Subcutaneous abdominal adipose tissue (tissue), 5 donors: ENCODE measurements around the gene KRTAP16-1.

ENCODE experiments used
- H3K27ac ChIP-seq: one replicate; pipeline ENCODE4 v1.7.0; 2013; ENCODE audit warnings: low read depth, mild to moderate bottlenecking, inconsistent platforms, low read length, moderate library complexity
- H3K27me3 ChIP-seq, 5 donors: one replicate each; pipeline ENCODE4 v1.7.0; 2013; ENCODE audit warnings: low read length in 5 of 5, inconsistent platforms in 1 of 5; ENCODE audit not compliant: control insufficient read depth in 5 of 5, insufficient read depth in 4 of 5
- H3K36me3 ChIP-seq, 5 donors: one replicate each; pipeline ENCODE4 v1.7.0; 2013; ENCODE audit warnings: low read length in 5 of 5; ENCODE audit not compliant: control insufficient read depth in 5 of 5, insufficient read depth in 5 of 5
- H3K4me1 ChIP-seq, 5 donors: one replicate each; pipeline ENCODE4 v1.7.0; 2013; ENCODE audit warnings: low read length in 5 of 5, mild to moderate bottlenecking in 3 of 5, moderate library complexity in 1 of 5; ENCODE audit not compliant: control insufficient read depth in 5 of 5, insufficient read depth in 5 of 5
- H3K4me3 ChIP-seq, 5 donors: one replicate each; pipeline ENCODE4 v1.7.0; 2013; ENCODE audit warnings: low read length in 5 of 5, low read depth in 1 of 5
- H3K9ac ChIP-seq, 5 donors: one replicate each; pipeline ENCODE4 v1.7.0; 2013; ENCODE audit warnings: low read length in 5 of 5, mild to moderate bottlenecking in 4 of 5, moderate library complexity in 3 of 5
- H3K9me3 ChIP-seq, 5 donors: one replicate each; pipeline ENCODE4 v1.7.0; 2013; ENCODE audit warnings: low read length in 5 of 5; ENCODE audit not compliant: control insufficient read depth in 5 of 5
- donor health status: healthy.
- donor health status: healthy.
- donor health status: healthy.
- donor health status: healthy.
- donor health status: healthy.

The KRTAP16-1 gene

GRCh38 chr17:41340934-41341861 is 32.1 kb upstream of the KRTAP16-1 start:
- peaks cover 0 to 18% (median 4%) of the 10 kb centered on the region in 5 donors for H3K4me1 ChIP-seq
- H3K27ac ChIP-seq = no peak overlapping the region

GRCh38 chr17:41340494-41340893 is 31.4 kb upstream of the KRTAP16-1 start:
- Histone ChIP-seq H3K9ac (no peak overlapping the region), H3K27ac (no peak overlapping the region), H3K9me3 (peaks cover 0 to 22% (median 12%) of the 10 kb centered on the region in 5 donors), H3K27me3 (peaks cover 0 to 2% (median 0%) of the 10 kb centered on the region in 5 donors), H3K36me3 (no peaks in the 10 kb centered on the region), H3K4me1 (peaks cover 0 to 18% (median 4%) of the 10 kb centered on the region in 5 donors), H3K4me3 (no peak overlapping the region)

More at GRCh38 chr17:41340934-41341861, 32.1 kb upstream of the KRTAP16-1 start:
- H3K9me3 ChIP-seq = peaks cover 0 to 22% (median 12%) of the 10 kb centered on the region in 5 donors
- no peaks in the 10 kb centered on the region for H3K36me3 ChIP-seq
- no peak overlapping the region for H3K9ac ChIP-seq
- no peak overlapping the region for H3K4me3 ChIP-seq
- H3K27me3 ChIP-seq = peaks cover 0 to 2% (median 0%) of the 10 kb centered on the region in 5 donors

- no peaks in the 10 kb centered on the region for H3K36me3 ChIP-seq
- peaks cover 0 to 22% (median 12%) of the 10 kb centered on the region in 5 donors for H3K9me3 ChIP-seq
- H3K27ac ChIP-seq = no peak overlapping the region
These were observed 30.6 kb upstream of the KRTAP16-1 start for GRCh38 chr17:41339571-41340172.

GRCh38 chr17:41338961-41339485 is 29.9 kb upstream of the KRTAP16-1 start:
- H3K9ac ChIP-seq = no peak overlapping the region
- peaks cover 0 to 18% (median 4%) of the 10 kb centered on the region in 5 donors for H3K4me1 ChIP-seq
- H3K9me3 ChIP-seq = peaks cover 0 to 22% (median 12%) of the 10 kb centered on the region in 5 donors
- no peaks in the 10 kb centered on the region for H3K36me3 ChIP-seq
- peaks cover 0 to 4% (median 0%) of the 10 kb centered on the region in 5 donors for H3K27me3 ChIP-seq
- no peak overlapping the region for H3K27ac ChIP-seq
- no peak overlapping the region for H3K4me3 ChIP-seq

More at GRCh38 chr17:41339571-41340172, 30.6 kb upstream of the KRTAP16-1 start:
- peaks cover 0 to 18% (median 4%) of the 10 kb centered on the region in 5 donors for H3K4me1 ChIP-seq
- H3K27me3 ChIP-seq = peaks cover 0 to 3% (median 0%) of the 10 kb centered on the region in 5 donors
- H3K4me3 ChIP-seq = no peak overlapping the region
- no peak overlapping the region for H3K9ac ChIP-seq

- Histone ChIP-seq H3K4me3 (no peak overlapping the region), H3K9me3 (peaks cover 0 to 3% (median 0%) of the 10 kb centered on the region in 5 donors), H3K27ac (no peak overlapping the region), H3K27me3 (peaks cover 3 to 6% (median 4%) of the 10 kb centered on the region in 5 donors), H3K4me1 (peaks cover 0 to 18% (median 4%) of the 10 kb centered on the region in 5 donors), H3K9ac (no peak overlapping the region), H3K36me3 (no peaks in the 10 kb centered on the region)
These were observed 26.6 kb upstream of the KRTAP16-1 start for GRCh38 chr17:41335747-41336146.

GRCh38 chr17:41334385-41335305 is 25.5 kb upstream of the KRTAP16-1 start:
- H3K27me3 ChIP-seq = peaks cover 2 to 6% (median 3%) of the 10 kb centered on the region in 5 donors
- H3K9me3 ChIP-seq = no peaks in the 10 kb centered on the region
- H3K9ac ChIP-seq = no peak overlapping the region
- H3K4me1 ChIP-seq = peaks cover 0 to 8% (median 0%) of the 10 kb centered on the region in 5 donors
- no peaks in the 10 kb centered on the region for H3K36me3 ChIP-seq
- no peak overlapping the region for H3K27ac ChIP-seq
- no peak overlapping the region for H3K4me3 ChIP-seq

- no peaks in the 10 kb centered on the region for H3K36me3 ChIP-seq
- H3K9ac ChIP-seq = no peak overlapping the region
- H3K4me1 ChIP-seq = peaks cover 0 to 1% (median 0%) of the 10 kb centered on the region in 5 donors
- H3K27ac ChIP-seq = no peak overlapping the region
- H3K4me3 ChIP-seq = no peak overlapping the region
- peaks cover 3 to 6% (median 5%) of the 10 kb centered on the region in 5 donors for H3K27me3 ChIP-seq
- no peaks in the 10 kb centered on the region for H3K9me3 ChIP-seq
These were observed 24.7 kb upstream of the KRTAP16-1 start for GRCh38 chr17:41333836-41334235.

- H3K4me3 ChIP-seq = no peak overlapping the region
- H3K9ac ChIP-seq = no peak overlapping the region
- H3K27ac ChIP-seq = no peak overlapping the region
- peaks cover 3 to 6% (median 5%) of the 10 kb centered on the region in 5 donors for H3K27me3 ChIP-seq
- no peaks in the 10 kb centered on the region for H3K36me3 ChIP-seq
- no peaks in the 10 kb centered on the region for H3K4me1 ChIP-seq
- H3K9me3 ChIP-seq = no peaks in the 10 kb centered on the region
These were observed 24.0 kb upstream of the KRTAP16-1 start for GRCh38 chr17:41333098-41333497.

- no peaks in the 10 kb centered on the region for H3K9me3 ChIP-seq
- H3K9ac ChIP-seq = no peak overlapping the region
- H3K27ac ChIP-seq = no peak overlapping the region
- H3K4me1 ChIP-seq = no peaks in the 10 kb centered on the region
- H3K27me3 ChIP-seq = peaks cover 3 to 6% (median 5%) of the 10 kb centered on the region in 5 donors
- H3K36me3 ChIP-seq = no peaks in the 10 kb centered on the region
- H3K4me3 ChIP-seq = no peak overlapping the region
These were observed 23.1 kb upstream of the KRTAP16-1 start for GRCh38 chr17:41332239-41332638.
